H9 (cell line): ENCODE data around the gene SPATA31E1. TPM values are rescaled to one million over a fixed set of nuclear protein-coding genes. Genes with fewer than 3 reads are reported as not detected.

Experiments
- DNase-seq: peaks from one replicate; pipeline ENCODE4 v3.0.0-alpha.2; 2017
- H2AFZ ChIP-seq: one replicate; pipeline ENCODE4 v1.6.1; 2013; ENCODE audit warnings: mild to moderate bottlenecking, low read length, control low read depth, moderate library complexity
- H2AK5ac ChIP-seq: 2 replicates; pipeline ENCODE4 v1.6.1; 2013; ENCODE audit warnings: low read length, control low read depth, mixed read lengths; ENCODE audit not compliant: insufficient read length
- H2BK120ac ChIP-seq: one replicate; pipeline ENCODE4 v1.6.1; 2013; ENCODE audit warnings: low read depth, mild to moderate bottlenecking, low read length, control low read depth, inconsistent platforms; ENCODE audit not compliant: poor library complexity, severe bottlenecking
- H2BK12ac ChIP-seq: 2 replicates; pipeline ENCODE4 v1.6.1; 2013; ENCODE audit warnings: low read length, control low read depth, mixed read lengths, low read depth; ENCODE audit not compliant: insufficient read length
- H2BK15ac ChIP-seq: 2 replicates; pipeline ENCODE4 v1.6.1; 2013; ENCODE audit warnings: low read depth, low read length, control low read depth
- H2BK20ac ChIP-seq: one replicate; pipeline ENCODE4 v1.6.1; 2013; ENCODE audit warnings: low read depth, mild to moderate bottlenecking, low read length, control low read depth, inconsistent platforms; ENCODE audit not compliant: poor library complexity, severe bottlenecking
- H2BK5ac ChIP-seq: 2 replicates; pipeline ENCODE4 v1.6.1; 2013; ENCODE audit warnings: low read length, control low read depth, mixed read lengths; ENCODE audit not compliant: insufficient read length
- H3K14ac ChIP-seq: 2 replicates; pipeline ENCODE4 v1.6.1; 2013; ENCODE audit warnings: low read length, control low read depth; ENCODE audit not compliant: insufficient read depth
- H3K18ac ChIP-seq: 2 replicates; pipeline ENCODE4 v1.6.1; 2013; ENCODE audit warnings: low read depth, mild to moderate bottlenecking, mixed read lengths, low read length, control low read depth; ENCODE audit not compliant: insufficient read length
- H3K23ac ChIP-seq: 2 replicates; pipeline ENCODE4 v1.6.1; 2013; ENCODE audit warnings: low read length, control low read depth, mixed read lengths, low read depth; ENCODE audit not compliant: insufficient read length
- H3K23me2 ChIP-seq: 2 replicates; pipeline ENCODE4 v1.6.1; 2013; ENCODE audit warnings: low read depth, mild to moderate bottlenecking, mixed read lengths, low read length, control low read depth; ENCODE audit not compliant: insufficient read length, poor library complexity, severe bottlenecking
- H3K27ac ChIP-seq: 2 replicates; pipeline ENCODE4 v1.5.1; 2013; ENCODE audit warnings: low read length, control low read depth, mixed read lengths, low read depth; ENCODE audit not compliant: insufficient read length
- H3K27me3 ChIP-seq: 2 replicates; pipeline ENCODE4 v1.6.1; 2013; ENCODE audit warnings: low read length, control low read depth, inconsistent platforms; ENCODE audit not compliant: insufficient read depth
- H3K4ac ChIP-seq: 2 replicates; pipeline ENCODE4 v1.6.1; 2013; ENCODE audit warnings: low read depth, mild to moderate bottlenecking, control low read depth, inconsistent platforms, low read length, moderate library complexity
- H3K4me1 ChIP-seq: 2 replicates; pipeline ENCODE4 v1.6.1; 2013; ENCODE audit warnings: low read length, control low read depth, inconsistent platforms; ENCODE audit not compliant: insufficient read depth
- H3K4me2 ChIP-seq: 2 replicates; pipeline ENCODE4 v1.6.1; 2013; ENCODE audit warnings: low read length, control low read depth, mixed read lengths; ENCODE audit not compliant: insufficient read length, insufficient read depth
- H3K56ac ChIP-seq: 2 replicates; pipeline ENCODE4 v1.6.1; 2013; ENCODE audit warnings: low read depth, mild to moderate bottlenecking, mixed read lengths, low read length, control low read depth; ENCODE audit not compliant: insufficient read length
- H3K79me1 ChIP-seq: 2 replicates; pipeline ENCODE4 v1.6.1; 2013; ENCODE audit warnings: low read depth, mild to moderate bottlenecking, moderate library complexity, low read length, control low read depth, inconsistent platforms; ENCODE audit not compliant: insufficient read depth, poor library complexity, severe bottlenecking
- H3K79me2 ChIP-seq: 2 replicates; pipeline ENCODE4 v1.6.1; 2013; ENCODE audit warnings: low read length, control low read depth, inconsistent platforms; ENCODE audit not compliant: insufficient read depth
- H3K9ac ChIP-seq: 2 replicates; pipeline ENCODE4 v1.6.1; 2013; ENCODE audit warnings: low read length, control low read depth, mixed read lengths; ENCODE audit not compliant: insufficient read length; ENCODE audit errors: extremely low read depth
- H3K9me3 ChIP-seq: one replicate; pipeline ENCODE4 v1.6.1; 2013; ENCODE audit warnings: low read depth, low read length, inconsistent platforms; ENCODE audit not compliant: control insufficient read depth
- H3T11ph ChIP-seq: one replicate; pipeline ENCODE4 v1.6.1; 2013; ENCODE audit warnings: mild to moderate bottlenecking, low read length, control low read depth, inconsistent platforms
- H4K20me1 ChIP-seq: one replicate; pipeline ENCODE4 v1.6.1; 2013; ENCODE audit not compliant: control insufficient read depth, insufficient read length, insufficient read depth
- H4K5ac ChIP-seq: 2 replicates; pipeline ENCODE4 v1.6.1; 2013; ENCODE audit warnings: low read depth, mild to moderate bottlenecking, mixed read lengths, low read length, control low read depth; ENCODE audit not compliant: insufficient read length
- H4K8ac ChIP-seq: replicated peaks from 2 replicates; pipeline ENCODE4 v1.6.1; 2013; ENCODE audit warnings: low read length, control low read depth, mixed read lengths, low read depth; ENCODE audit not compliant: insufficient read length
- H4K91ac ChIP-seq: 2 replicates; pipeline ENCODE4 v1.6.1; 2013; ENCODE audit warnings: low read depth, mild to moderate bottlenecking, moderate library complexity, mixed read lengths, low read length, control low read depth; ENCODE audit not compliant: insufficient read length
- H3K27ac Mint-ChIP-seq, 3 experiments: 2 replicates in 2 of 3; 3 replicates in 1 of 3; pipeline ENCODE4 v1.8.0; 2020 to 2021; ENCODE audit warnings: mixed read lengths in 3 of 3, mild to moderate bottlenecking in 1 of 3, moderate library complexity in 1 of 3
- H3K27me3 Mint-ChIP-seq: 2 replicates; pipeline ENCODE4 v1.8.0; 2021; ENCODE audit warnings: low read depth, mild to moderate bottlenecking, moderate library complexity, mixed read lengths
- H3K36me3 Mint-ChIP-seq, 3 experiments: 2 replicates in 2 of 3; 3 replicates in 1 of 3; pipeline ENCODE4 v1.8.0; 2020 to 2021; ENCODE audit warnings: low read depth in 3 of 3, mixed read lengths in 3 of 3; ENCODE audit not compliant: insufficient read depth in 1 of 3
- H3K4me1 Mint-ChIP-seq, 2 experiments: 2 replicates each; pipeline ENCODE4 v1.8.0; 2020; ENCODE audit warnings: mixed read lengths in 2 of 2
- H3K4me3 Mint-ChIP-seq, 2 experiments: 2 replicates in 1 of 2; 3 replicates in 1 of 2; pipeline ENCODE4 v1.8.0; 2020 to 2021; ENCODE audit warnings: mild to moderate bottlenecking in 2 of 2, mixed read lengths in 2 of 2, moderate library complexity in 1 of 2
- H3K9me3 Mint-ChIP-seq, 2 experiments: 2 replicates in 1 of 2; 3 replicates in 1 of 2; pipeline ENCODE4 v1.8.0; 2020; ENCODE audit warnings: mild to moderate bottlenecking in 2 of 2, mixed read lengths in 2 of 2, moderate library complexity in 1 of 2
- CTCF ChIP-seq: fragments of 200-600 bp; sonication (generic); conservative IDR thresholded peaks from 3 replicates; pipeline ENCODE4 v1.8.0; 2021; ENCODE audit warnings: antibody characterized with exemption, mild to moderate bottlenecking
- WGBS: extraction: QIAGEN DNeasy Blood & Tissue Kit; methylation state at CpG from one replicate; pipeline ENCODE4 v1.1.7; 2013; ENCODE audit warnings: missing lambda C conversion rate, low lambda C conversion rate, mixed read lengths; ENCODE audit not compliant: insufficient read length; ENCODE audit errors: extremely low coverage; 5-methylcytosine and 5-hydroxymethylcytosine counted together
- total RNA-seq: library from RNA; stranded (reverse); gene quantifications from 2 replicates; pipeline ENCODE4 v1.2.1, GENCODE V29; 2021

SPATA31E1 gene
- total RNA-seq, 1 experiment from 2014 or later, result 0.09 TPM

GRCh38 chr9:87883274-87883673 lies 597 bp downstream of the SPATA31E1 start:
- H2BK20ac ChIP-seq, result no peak overlapping the region
- H3T11ph ChIP-seq, result no peak overlapping the region
- no peaks in the 10 kb centered on the region for H3K23me2 ChIP-seq
- no peak overlapping the region for H3K14ac ChIP-seq
- H3K4me1 Mint-ChIP-seq, result peaks cover 25 to 30% of the 10 kb centered on the region in 2 experiments
- no peak overlapping the region for H4K5ac ChIP-seq
- H2AK5ac ChIP-seq, result no peak overlapping the region
- H3K9me3 Mint-ChIP-seq, result peaks cover 0 to 4% of the 10 kb centered on the region in 2 experiments; a peak in 2 of 5 replicates
- H3K79me2 ChIP-seq, result no peaks in the 10 kb centered on the region
- no peak overlapping the region for H3K9ac ChIP-seq
- no peak overlapping the region for H3K27ac Mint-ChIP-seq
- no peaks in the 10 kb centered on the region for H3K79me1 ChIP-seq
- H3K4ac ChIP-seq, result no peak overlapping the region
- no peak overlapping the region for H3K4me2 ChIP-seq
- H3K9me3 ChIP-seq, result no peaks in the 10 kb centered on the region
- H3K23ac ChIP-seq, result no peak overlapping the region
- no peak overlapping the region for H3K27ac ChIP-seq
- H3K4me1 ChIP-seq, result peaks cover 7% of the 10 kb centered on the region; the same call in 1 of the 2 replicates
- no peak overlapping the region for H4K91ac ChIP-seq
- H4K8ac ChIP-seq, result no peak overlapping the region
- DNase-seq, result no peak
- no peaks in the 10 kb centered on the region for H3K27me3 ChIP-seq
- TF ChIP-seq CTCF, result no peak
- no peak overlapping the region for H2BK120ac ChIP-seq
- no peak overlapping the region for H3K18ac ChIP-seq
- H4K20me1 ChIP-seq, result no peaks in the 10 kb centered on the region
- no peak overlapping the region for H3K56ac ChIP-seq
- WGBS, result no CpG with 5 or more reads among the region's 6 CpGs
- H2BK15ac ChIP-seq, result no peak overlapping the region; the same call in 1 of the 2 replicates
- H2BK12ac ChIP-seq, result no peak overlapping the region
- peaks cover 0 to 4% (median 0%) of the 10 kb centered on the region in 3 experiments; a peak in 2 of 7 replicates for H3K36me3 Mint-ChIP-seq
- H3K27me3 Mint-ChIP-seq, result peaks cover 9% of the 10 kb centered on the region
- no peak overlapping the region for H3K4me3 Mint-ChIP-seq
- H2BK5ac ChIP-seq, result no peak overlapping the region
- no peak overlapping the region for H2AFZ ChIP-seq
